ENCODE measurements around the gene CPXM2. TPM values are rescaled to one million over a fixed set of nuclear protein-coding genes. Genes with fewer than 3 reads are reported as not detected.

CPXM2 gene
- total RNA-seq, 1 donor from 2014 or later: 0.33 TPM

GRCh38 chr10:123854498-123854897, 37.1 kb downstream of the CPXM2 start:
- Mint-ChIP-seq H3K9me3 (ENCODE audit: unreplicated experiment) (no peaks in the 10 kb centered on the region), H3K27ac (ENCODE audit: unreplicated experiment) (no peak overlapping the region), H3K36me3 (ENCODE audit: low read depth, unreplicated experiment) (no peaks in the 10 kb centered on the region), H3K27me3 (ENCODE audit: unreplicated experiment) (peaks cover 3% of the 10 kb centered on the region), H3K4me3 (ENCODE audit: unreplicated experiment) (no peak overlapping the region), H3K4me1 (ENCODE audit: unreplicated experiment) (no peaks in the 10 kb centered on the region)
- DNase-seq (ENCODE audit: low spot score): no peak
- no peak for TF ChIP-seq CTCF (IDR thresholded peaks at IDR 0.05; ENCODE audit: unreplicated experiment)

- peaks cover 3% of the 10 kb centered on the region for H3K27me3 Mint-ChIP-seq (ENCODE audit: unreplicated experiment)
- TF ChIP-seq CTCF (IDR thresholded peaks at IDR 0.05; ENCODE audit: unreplicated experiment): no peak
- H3K36me3 Mint-ChIP-seq (ENCODE audit: low read depth, unreplicated experiment): no peaks in the 10 kb centered on the region
- no peak for DNase-seq (ENCODE audit: low spot score)
- H3K4me3 Mint-ChIP-seq (ENCODE audit: unreplicated experiment): no peak overlapping the region
- no peaks in the 10 kb centered on the region for H3K4me1 Mint-ChIP-seq (ENCODE audit: unreplicated experiment)
- H3K27ac Mint-ChIP-seq (ENCODE audit: unreplicated experiment): no peak overlapping the region
- no peaks in the 10 kb centered on the region for H3K9me3 Mint-ChIP-seq (ENCODE audit: unreplicated experiment)
These were observed 37.6 kb downstream of the CPXM2 start for GRCh38 chr10:123854003-123854402.

- no peak overlapping the region for H3K27ac Mint-ChIP-seq (ENCODE audit: unreplicated experiment)
- H3K9me3 Mint-ChIP-seq (ENCODE audit: unreplicated experiment): no peaks in the 10 kb centered on the region
- no peaks in the 10 kb centered on the region for H3K4me1 Mint-ChIP-seq (ENCODE audit: unreplicated experiment)
- TF ChIP-seq CTCF (IDR thresholded peaks at IDR 0.05; ENCODE audit: unreplicated experiment): no peak
- H3K36me3 Mint-ChIP-seq (ENCODE audit: low read depth, unreplicated experiment): no peaks in the 10 kb centered on the region
- DNase-seq (ENCODE audit: low spot score): no peak
- H3K4me3 Mint-ChIP-seq (ENCODE audit: unreplicated experiment): no peak overlapping the region
- H3K27me3 Mint-ChIP-seq (ENCODE audit: unreplicated experiment): peaks cover 3% of the 10 kb centered on the region
These were observed 39.1 kb downstream of the CPXM2 start for GRCh38 chr10:123852411-123852951.

GRCh38 chr10:123848564-123849457, 42.8 kb downstream of the CPXM2 start:
- Mint-ChIP-seq H3K27me3 (ENCODE audit: unreplicated experiment) (peaks cover 3% of the 10 kb centered on the region), H3K9me3 (ENCODE audit: unreplicated experiment) (no peaks in the 10 kb centered on the region), H3K27ac (ENCODE audit: unreplicated experiment) (no peak overlapping the region), H3K36me3 (ENCODE audit: low read depth, unreplicated experiment) (no peaks in the 10 kb centered on the region), H3K4me1 (ENCODE audit: unreplicated experiment) (no peaks in the 10 kb centered on the region), H3K4me3 (ENCODE audit: unreplicated experiment) (no peak overlapping the region)
- DNase-seq (ENCODE audit: low spot score): no peak
- TF ChIP-seq CTCF (IDR thresholded peaks at IDR 0.05; ENCODE audit: unreplicated experiment): no peak
